T-cell (primary cell): ENCODE results near the gene RAP1A. TPM values are rescaled to one million over a fixed set of nuclear protein-coding genes. Genes with fewer than 3 reads are reported as not detected.
A peak's percentile ranks its signal among the peaks of the same experiment; 100 is the strongest.

Source experiments
- ATAC-seq, 4 experiments: fragments of 200-7000 bp in 3 of 4; fragments of 150-1000 bp in 1 of 4; cut with Tn5 transposase; replicated peaks in 1 of 4; 1 replicate in 3 of 4; 2 replicates in 1 of 4; pipeline ENCODE4 v1.10.0; 2021; ENCODE audit warnings: moderate library complexity in 3 of 4, mild to moderate bottlenecking in 2 of 4, moderate number of reproducible peaks in 1 of 4
- CTCF ChIA-PET, 2 donors: fragments of 300-600 bp; sonication (Branson Sonifier 250); formaldehyde crosslinking; loops; one replicate each; lab custom pipeline; 2022; ENCODE audit warnings: antibody characterized with exemption in 2 of 2; lab: Charles Lee
- POLR2A ChIA-PET, 2 donors: fragments of 300-600 bp; sonication (Branson Sonifier 250); formaldehyde crosslinking; loops; one replicate each; lab custom pipeline; 2022; ENCODE audit warnings: antibody characterized with exemption in 2 of 2; lab: Charles Lee
- DNase-seq, 35 experiments: peaks; one replicate each; pipeline versions ENCODE4 v3.0.0 to v3.0.0-alpha.2; 2013 to 2023
- H3K27ac ChIP-seq: one replicate; pipeline ENCODE4 v1.5.1; 2013; ENCODE audit warnings: low read length
- H3K27me3 ChIP-seq, 2 experiments: replicated peaks in 1 of 2; 1 replicate in 1 of 2; 2 replicates in 1 of 2; pipeline versions ENCODE4 v1.6.1 to v1.7.0; 2013; ENCODE audit warnings: low read length in 1 of 2, mixed read lengths in 1 of 2; ENCODE audit not compliant: control insufficient read depth in 2 of 2, insufficient read depth in 2 of 2; ENCODE audit errors: extremely low read depth in 1 of 2
- H3K36me3 ChIP-seq, 2 donors: 1 replicate in 1 of 2; 2 replicates in 1 of 2; pipeline versions ENCODE4 v1.6.1 to v1.7.0; 2013; ENCODE audit warnings: low read length in 1 of 2; ENCODE audit not compliant: control insufficient read depth in 2 of 2, insufficient read depth in 1 of 2; ENCODE audit errors: extremely low read depth in 1 of 2
- H3K4me1 ChIP-seq, 2 experiments: 1 replicate in 1 of 2; 2 replicates in 1 of 2; pipeline versions ENCODE4 v1.6.1 to v1.7.0; 2013; ENCODE audit warnings: low read length in 2 of 2, mixed read lengths in 1 of 2; ENCODE audit not compliant: insufficient read depth in 2 of 2, control insufficient read depth in 1 of 2; ENCODE audit errors: extremely low read depth in 1 of 2
- H3K4me3 ChIP-seq, 2 donors: 1 replicate in 1 of 2; 2 replicates in 1 of 2; pipeline versions ENCODE4 v1.5.1 to v1.7.0; 2013; ENCODE audit warnings: mild to moderate bottlenecking in 2 of 2, low read length in 1 of 2, moderate library complexity in 1 of 2; ENCODE audit not compliant: control insufficient read depth in 1 of 2; ENCODE audit errors: extremely low read depth in 1 of 2
- H3K9me3 ChIP-seq: 2 replicates; pipeline ENCODE4 v1.7.0; 2013
- H3K27ac Mint-ChIP-seq, 2 donors: one replicate each; pipeline ENCODE4 v1.8.0; 2020 to 2021; ENCODE audit warnings: mild to moderate bottlenecking in 2 of 2, mixed read lengths in 2 of 2
- H3K27me3 Mint-ChIP-seq, 2 donors: one replicate each; pipeline ENCODE4 v1.8.0; 2021 to 2022; ENCODE audit warnings: mixed read lengths in 2 of 2
- H3K36me3 Mint-ChIP-seq: one replicate; pipeline ENCODE4 v1.8.0; 2021; ENCODE audit warnings: mixed read lengths
- H3K4me1 Mint-ChIP-seq, 3 donors: one replicate each; pipeline ENCODE4 v1.8.0; 2020 to 2022; ENCODE audit warnings: mixed read lengths in 3 of 3, mild to moderate bottlenecking in 1 of 3
- H3K4me3 Mint-ChIP-seq, 3 donors: one replicate each; pipeline ENCODE4 v1.8.0; 2020 to 2022; ENCODE audit warnings: mild to moderate bottlenecking in 3 of 3, mixed read lengths in 3 of 3, moderate library complexity in 3 of 3
- H3K9me3 Mint-ChIP-seq, 3 donors: one replicate each; pipeline ENCODE4 v1.8.0; 2020 to 2022; ENCODE audit warnings: mixed read lengths in 3 of 3
- WGBS: methylation state at CpG from one replicate; pipeline ENCODE4 v1.1.5; 2013; ENCODE audit warnings: missing lambda C conversion rate; ENCODE audit not compliant: insufficient coverage; 5-methylcytosine and 5-hydroxymethylcytosine counted together
- total RNA-seq, 35 experiments: library from RNA in 6 of 35; stranded (reverse) in 6 of 35; fragments of 120-200 nt in 1 of 35; gene quantifications; one replicate each; pipeline versions ENCODE4 v1.2.1 to v1.2.4 and lab custom pipeline; 2013 to 2026

Gene RAP1A
- total RNA-seq, 5 donors from 2014 or later (not counting 1 experiment from before 2014, with no cell fraction given): 95.0 to 108 (median 103) TPM

GRCh38 chr1:111666828-111667227, 47.2 kb downstream of the RAP1A start:
- WGBS: no CpG with 5 or more reads among the region's 1 CpG
- H3K9me3 ChIP-seq: no peaks in the 10 kb centered on the region
- no peaks in the 10 kb centered on the region for H3K27me3 ChIP-seq
- H3K36me3 Mint-ChIP-seq: peaks cover 21% of the 10 kb centered on the region
- peak overlapping the region; percentile 48 to 75 for H3K27ac Mint-ChIP-seq
- peaks cover 0 to 6% of the 10 kb centered on the region in 2 donors for H3K36me3 ChIP-seq
- H3K9me3 Mint-ChIP-seq: no peaks in the 10 kb centered on the region
- peaks cover 88 to 93% (median 91%) of the 10 kb centered on the region in 3 donors for H3K4me1 Mint-ChIP-seq
- DNase-seq: no peak
- no peak overlapping the region for H3K4me3 ChIP-seq
- H3K4me1 ChIP-seq: peaks cover 24 to 28% of the 10 kb centered on the region in 2 experiments
- ChIA-PET POLR2A (interaction anchor here in 1 of 2 donors (0.8 kb wide), 1 partner anchor 74 kb away, joined by 3 read pairs; no protein-coding TSS in a partner anchor), CTCF (interaction anchor here (0.6 to 1.0 kb wide), 3 partner anchors 16 to 159 kb away, joined by 4 to 6 read pairs (median 5); no protein-coding TSS in a partner anchor)
- no peak overlapping the region for H3K27ac ChIP-seq
- ATAC-seq: no peak
- H3K4me3 Mint-ChIP-seq: no peak overlapping the region
- no peaks in the 10 kb centered on the region for H3K27me3 Mint-ChIP-seq

- ChIA-PET POLR2A (interaction anchor here in 1 of 2 donors (0.9 kb wide), 1 partner anchor 22 kb away, joined by 3 read pairs; no protein-coding TSS in a partner anchor), CTCF (interaction anchor here (0.7 to 1.0 kb wide), 2 partner anchors 71 to 162 kb away, joined by 3 to 5 read pairs; no protein-coding TSS in a partner anchor)
- H3K4me3 Mint-ChIP-seq: no peak overlapping the region
- ATAC-seq: no peak
- no peak overlapping the region for H3K4me3 ChIP-seq
- peak overlapping the region; percentile 47 to 50 for H3K27ac Mint-ChIP-seq
- H3K4me1 ChIP-seq: peaks cover 17 to 23% of the 10 kb centered on the region in 2 experiments
- H3K27me3 ChIP-seq: no peaks in the 10 kb centered on the region
- peaks cover 30% of the 10 kb centered on the region for H3K36me3 Mint-ChIP-seq
- peaks cover 0 to 6% of the 10 kb centered on the region in 2 donors for H3K36me3 ChIP-seq
- no peaks in the 10 kb centered on the region for H3K27me3 Mint-ChIP-seq
- H3K9me3 ChIP-seq: no peaks in the 10 kb centered on the region
- no CpG with 5 or more reads among the region's 1 CpG for WGBS
- H3K9me3 Mint-ChIP-seq: no peaks in the 10 kb centered on the region
- H3K4me1 Mint-ChIP-seq: peaks cover 88 to 93% (median 89%) of the 10 kb centered on the region in 3 donors
- DNase-seq: no peak
- no peak overlapping the region for H3K27ac ChIP-seq
Observed at GRCh38 chr1:111669268-111669667, 49.7 kb downstream of the RAP1A start.

GRCh38 chr1:111671852-111672251, 52.3 kb downstream of the RAP1A start:
- peaks cover 46% of the 10 kb centered on the region for H3K36me3 Mint-ChIP-seq
- ChIA-PET CTCF (interaction anchor here in 1 of 2 donors (0.6 kb wide), 1 partner anchor 22 kb away, joined by 4 read pairs; no protein-coding TSS in a partner anchor), POLR2A (no interaction called here)
- Histone ChIP-seq H3K4me1 (peaks cover 16 to 17% of the 10 kb centered on the region in 2 experiments), H3K36me3 (peaks cover 0 to 9% of the 10 kb centered on the region in 2 donors), H3K4me3 (no peak overlapping the region), H3K27ac (no peak overlapping the region), H3K27me3 (no peaks in the 10 kb centered on the region), H3K9me3 (peaks cover 3% of the 10 kb centered on the region)
- H3K4me1 Mint-ChIP-seq: peaks cover 78 to 84% (median 81%) of the 10 kb centered on the region in 3 donors
- peak overlapping the region; percentile 28 to 53 for H3K27ac Mint-ChIP-seq
- H3K27me3 Mint-ChIP-seq: no peaks in the 10 kb centered on the region
- no peak for ATAC-seq
- peak overlapping the region in 1 of 3 donors; percentile 25 for H3K4me3 Mint-ChIP-seq
- peaks cover 4 to 9% (median 5%) of the 10 kb centered on the region in 3 donors for H3K9me3 Mint-ChIP-seq
- no peak for DNase-seq

GRCh38 chr1:111672331-111672730, 52.7 kb downstream of the RAP1A start:
- ATAC-seq (no peak), DNase-seq (no peak)
- Histone ChIP-seq H3K9me3 (peaks cover 3% of the 10 kb centered on the region), H3K4me3 (no peak overlapping the region), H3K36me3 (peaks cover 0 to 13% of the 10 kb centered on the region in 2 donors), H3K27me3 (no peaks in the 10 kb centered on the region), H3K4me1 (peaks cover 16 to 17% of the 10 kb centered on the region in 2 experiments), H3K27ac (no peak overlapping the region)
- WGBS: 100% methylated on average over 2 of the region's 2 CpGs
- ChIA-PET POLR2A (no interaction called here), CTCF (interaction anchor here in 1 of 2 donors (0.6 to 1.1 kb wide), 2 partner anchors 22 to 165 kb away, joined by 3 to 4 read pairs; no protein-coding TSS in a partner anchor)
- H3K9me3 Mint-ChIP-seq: peaks cover 4 to 9% (median 5%) of the 10 kb centered on the region in 3 donors
- H3K4me1 Mint-ChIP-seq: peaks cover 79 to 87% (median 82%) of the 10 kb centered on the region in 3 donors
- H3K4me3 Mint-ChIP-seq: peak overlapping the region in 1 of 3 donors; percentile 25
- peaks cover 48% of the 10 kb centered on the region for H3K36me3 Mint-ChIP-seq
- no peaks in the 10 kb centered on the region for H3K27me3 Mint-ChIP-seq
- peak overlapping the region; percentile 20 to 24 for H3K27ac Mint-ChIP-seq

GRCh38 chr1:111677604-111678003, 58.0 kb downstream of the RAP1A start:
- no peaks in the 10 kb centered on the region for H3K27me3 Mint-ChIP-seq
- ChIA-PET CTCF (no interaction called here), POLR2A (interaction anchor here in 1 of 2 donors (0.6 kb wide), 1 partner anchor 50 kb away, joined by 3 read pairs; no protein-coding TSS in a partner anchor)
- H3K4me1 ChIP-seq: peaks cover 2 to 6% of the 10 kb centered on the region in 2 experiments
- peaks cover 52 to 73% (median 60%) of the 10 kb centered on the region in 3 donors for H3K4me1 Mint-ChIP-seq
- H3K36me3 Mint-ChIP-seq: peaks cover 77% of the 10 kb centered on the region
- H3K4me3 Mint-ChIP-seq: no peak overlapping the region
- peaks cover 6 to 16% (median 16%) of the 10 kb centered on the region in 3 donors for H3K9me3 Mint-ChIP-seq
- ATAC-seq: no peak
- H3K27ac ChIP-seq: no peak overlapping the region
- peaks cover 8% of the 10 kb centered on the region for H3K9me3 ChIP-seq
- H3K36me3 ChIP-seq: peaks cover 4 to 26% of the 10 kb centered on the region in 2 donors
- WGBS: no CpG with 5 or more reads among the region's 6 CpGs
- no peaks in the 10 kb centered on the region for H3K27me3 ChIP-seq
- no peak overlapping the region for H3K27ac Mint-ChIP-seq
- no peak for DNase-seq
- H3K4me3 ChIP-seq: no peak overlapping the region

- Histone ChIP-seq H3K4me3 (no peak overlapping the region), H3K9me3 (peaks cover 8% of the 10 kb centered on the region), H3K27me3 (no peaks in the 10 kb centered on the region), H3K27ac (no peak overlapping the region), H3K4me1 (peaks cover 0 to 6% of the 10 kb centered on the region in 2 experiments), H3K36me3 (peaks cover 4 to 26% of the 10 kb centered on the region in 2 donors)
- Mint-ChIP-seq H3K27me3 (no peaks in the 10 kb centered on the region), H3K4me3 (no peak overlapping the region), H3K36me3 (peaks cover 79% of the 10 kb centered on the region), H3K4me1 (peaks cover 42 to 63% (median 60%) of the 10 kb centered on the region in 3 donors), H3K27ac (no peak overlapping the region), H3K9me3 (peaks cover 21 to 33% (median 25%) of the 10 kb centered on the region in 3 donors)
- ChIA-PET POLR2A (interaction anchor here in 1 of 2 donors (0.9 kb wide), 1 partner anchor 10 kb away, joined by 4 read pairs; no protein-coding TSS in a partner anchor), CTCF (interaction anchor here in 1 of 2 donors (1.3 kb wide), 1 partner anchor 9 kb away, joined by 6 read pairs; no protein-coding TSS in a partner anchor)
- no peak for DNase-seq
- ATAC-seq: no peak
- WGBS: 100% methylated on average over 1 of the region's 2 CpGs
Observed at GRCh38 chr1:111679541-111679940, 60.0 kb downstream of the RAP1A start.
